Measurements from ENCODE around the gene PCF11.
"Not testable (repeated sequence)": the region's sequence is repeated elsewhere in the genome, so short reads cannot be mapped to it uniquely, and the experiment has no call there.

PCF11 gene

GRCh38 chr11:83193315-83194280, 36.7 kb downstream of the PCF11 start, which contains the start of gene ANKRD42:
Gene ANKRD42 (plus strand): TSS chr11:83193712. CDS start chr11:83194671, 959 bp downstream.
- DNase-seq = peak; percentile 87

GRCh38 chr11:83194281-83195142, 37.6 kb downstream of the PCF11 start:
- peak; percentile 62 for DNase-seq

GRCh38 chr11:83195143-83195466, 38.2 kb downstream of the PCF11 start:
- DNase-seq = no peak

- no peak for DNase-seq
Observed at GRCh38 chr11:83195649-83196048, 38.7 kb downstream of the PCF11 start.

GRCh38 chr11:83200035-83200434, 43.1 kb downstream of the PCF11 start:
- no peak for DNase-seq

GRCh38 chr11:83205608-83206185, 48.8 kb downstream of the PCF11 start:
- DNase-seq = no peak

GRCh38 chr11:83206221-83206620, 49.3 kb downstream of the PCF11 start:
- no peak for DNase-seq

GRCh38 chr11:83206771-83207382, 49.9 kb downstream of the PCF11 start:
- not testable (repeated sequence) for DNase-seq

GRCh38 chr11:83219095-83219494, 62.2 kb downstream of the PCF11 start:
- no peak for DNase-seq

GRCh38 chr11:83220260-83220659, 63.3 kb downstream of the PCF11 start:
- no peak for DNase-seq

- DNase-seq = no peak
Observed at GRCh38 chr11:83221694-83222093, 64.8 kb downstream of the PCF11 start.

GRCh38 chr11:83222499-83222898, 65.6 kb downstream of the PCF11 start:
- DNase-seq = no peak

GRCh38 chr11:83223457-83223856, 66.5 kb downstream of the PCF11 start:
- no peak for DNase-seq

GRCh38 chr11:83235825-83236224, 78.9 kb downstream of the PCF11 start:
- no peak for DNase-seq

All from activated naive CD4-positive, alpha-beta T cell treated with Interleukin-2 at 50 U/mL for 16 hours (primary cell).